ENCODE results near the gene THBS1.

The THBS1 gene

GRCh38 chr15:39638041-39638440, 57.2 kb downstream of the THBS1 start:
- DNase-seq (ENCODE audit: low read depth) = no peak

GRCh38 chr15:39639037-39639436, 58.2 kb downstream of the THBS1 start:
- DNase-seq (ENCODE audit: low read depth) = no peak

GRCh38 chr15:39640665-39641064, 59.8 kb downstream of the THBS1 start:
- DNase-seq (ENCODE audit: low read depth) = no peak

- no peak for DNase-seq (ENCODE audit: low read depth)
Observed at GRCh38 chr15:39641191-39641889, 60.5 kb downstream of the THBS1 start.

- no peak for DNase-seq (ENCODE audit: low read depth)
Observed at GRCh38 chr15:39642011-39642640, 61.2 kb downstream of the THBS1 start.

- DNase-seq (ENCODE audit: low read depth) = no peak
Observed at GRCh38 chr15:39643727-39644126, 62.8 kb downstream of the THBS1 start.

GRCh38 chr15:39644136-39644535, 63.3 kb downstream of the THBS1 start:
- no peak for DNase-seq (ENCODE audit: low read depth)

- no peak for DNase-seq (ENCODE audit: low read depth)
Observed at GRCh38 chr15:39645138-39645975, 64.5 kb downstream of the THBS1 start.

GRCh38 chr15:39645976-39646257, 65.0 kb downstream of the THBS1 start:
- DNase-seq (ENCODE audit: low read depth) = no peak

- DNase-seq (ENCODE audit: low read depth) = no peak
Observed at GRCh38 chr15:39646425-39646824, 65.5 kb downstream of the THBS1 start.

All from GM04503 (cell line).